ENCODE results near the gene PLEKHH2.

The PLEKHH2 gene

GRCh38 chr2:43803113-43803512 is 166.1 kb downstream of the PLEKHH2 start:
- no peak for DNase-seq
- no peak overlapping the region for H3K27ac ChIP-seq (ENCODE audit: low read length)
- no peaks in the 10 kb centered on the region for H3K36me3 ChIP-seq (ENCODE audit: insufficient read depth, low read length)
- H3K4me1 ChIP-seq (ENCODE audit: insufficient read depth, low read length), result no peaks in the 10 kb centered on the region
- no peak for ATAC-seq (ENCODE audit: insufficient read depth, low read depth)
- no peak overlapping the region for H2AFZ ChIP-seq (ENCODE audit: low read depth, low read length)
- no peak overlapping the region for H3K4me3 ChIP-seq (ENCODE audit: low read depth in 1 of 2, low read length in 2 of 2)
- TF ChIP-seq CTCF (IDR thresholded peaks at IDR 0.05; ENCODE audit: borderline replicate concordance, extremely low read depth, low read length, poor library complexity, severe bottlenecking) (no peak), EZH2 (IDR thresholded peaks at IDR 0.05; ENCODE audit: borderline replicate concordance, low read depth, low read length, severe bottlenecking) (no peak)
- H3K79me2 ChIP-seq (ENCODE audit: insufficient read depth, low read length), result no peaks in the 10 kb centered on the region
- no peaks in the 10 kb centered on the region for H3K27me3 ChIP-seq (ENCODE audit: insufficient read depth, low read length, poor library complexity)
- H3K9me3 ChIP-seq (ENCODE audit: insufficient read depth, low read length, severe bottlenecking), result no peaks in the 10 kb centered on the region
- H3K4me2 ChIP-seq (ENCODE audit: insufficient read depth, low read length), result no peak overlapping the region
- no peak overlapping the region for H3K9ac ChIP-seq (ENCODE audit: low read depth, low read length)
- H4K20me1 ChIP-seq (ENCODE audit: insufficient read depth, low read length), result no peaks in the 10 kb centered on the region

DNA sequence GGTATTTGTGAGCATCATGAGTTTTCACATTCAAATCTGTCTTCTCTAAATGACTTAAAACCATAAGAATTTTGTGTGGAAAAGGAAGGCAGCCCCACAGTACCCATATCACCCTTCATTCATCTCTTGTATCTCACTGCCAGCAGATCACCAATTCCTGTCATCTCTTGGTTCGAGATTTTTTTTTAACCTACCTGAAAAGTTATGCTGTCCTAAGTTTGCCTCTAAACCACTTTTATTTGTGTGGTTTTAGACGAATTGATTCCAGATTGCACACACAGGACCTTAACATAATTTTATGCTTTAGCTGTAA is 169.6 kb downstream of the PLEKHH2 start:
- Histone ChIP-seq H3K4me2 (ENCODE audit: insufficient read depth, low read length) (no peak overlapping the region), H3K27me3 (ENCODE audit: insufficient read depth, low read length, poor library complexity) (no peaks in the 10 kb centered on the region), H4K20me1 (ENCODE audit: insufficient read depth, low read length) (no peaks in the 10 kb centered on the region), H3K36me3 (ENCODE audit: insufficient read depth, low read length) (no peaks in the 10 kb centered on the region), H3K79me2 (ENCODE audit: insufficient read depth, low read length) (no peaks in the 10 kb centered on the region), H3K9me3 (ENCODE audit: insufficient read depth, low read length, severe bottlenecking) (no peaks in the 10 kb centered on the region), H3K27ac (ENCODE audit: low read length) (no peak overlapping the region), H3K4me1 (ENCODE audit: insufficient read depth, low read length) (no peaks in the 10 kb centered on the region), H3K4me3 (ENCODE audit: low read depth in 1 of 2, low read length in 2 of 2) (no peak overlapping the region), H3K9ac (ENCODE audit: low read depth, low read length) (no peak overlapping the region), H2AFZ (ENCODE audit: low read depth, low read length) (no peak overlapping the region)
- no peak for ATAC-seq (ENCODE audit: insufficient read depth, low read depth)
- no peak for DNase-seq
- TF ChIP-seq CTCF (IDR thresholded peaks at IDR 0.05; ENCODE audit: borderline replicate concordance, extremely low read depth, low read length, poor library complexity, severe bottlenecking), result no peak
- no peak for TF ChIP-seq EZH2 (IDR thresholded peaks at IDR 0.05; ENCODE audit: borderline replicate concordance, low read depth, low read length, severe bottlenecking)

DNA sequence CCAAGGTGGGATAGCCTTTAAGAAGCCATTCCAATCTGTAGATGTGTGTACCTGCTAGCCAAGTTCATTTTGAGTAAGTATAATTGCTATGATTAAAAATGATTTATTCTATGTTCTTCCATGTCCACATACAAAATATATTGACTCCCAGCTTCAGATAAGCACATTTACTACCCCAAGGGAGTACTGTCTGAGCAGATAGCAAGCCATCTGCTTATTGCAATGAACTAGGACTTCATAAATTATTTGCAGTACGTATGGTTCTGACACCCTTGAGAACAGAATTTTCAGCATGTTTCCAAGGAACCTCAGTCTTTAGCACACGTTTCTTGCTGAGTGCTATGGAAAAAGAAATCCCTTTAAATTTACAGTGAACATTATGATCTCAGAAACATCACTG is 173.4 kb downstream of the PLEKHH2 start:
- ATAC-seq (ENCODE audit: insufficient read depth, low read depth) (no peak), DNase-seq (no peak)
- Histone ChIP-seq H2AFZ (ENCODE audit: low read depth, low read length) (no peak overlapping the region), H3K27me3 (ENCODE audit: insufficient read depth, low read length, poor library complexity) (no peaks in the 10 kb centered on the region), H3K36me3 (ENCODE audit: insufficient read depth, low read length) (no peaks in the 10 kb centered on the region), H3K4me1 (ENCODE audit: insufficient read depth, low read length) (no peaks in the 10 kb centered on the region), H4K20me1 (ENCODE audit: insufficient read depth, low read length) (no peaks in the 10 kb centered on the region), H3K9me3 (ENCODE audit: insufficient read depth, low read length, severe bottlenecking) (no peaks in the 10 kb centered on the region), H3K4me2 (ENCODE audit: insufficient read depth, low read length) (no peak overlapping the region), H3K79me2 (ENCODE audit: insufficient read depth, low read length) (no peaks in the 10 kb centered on the region), H3K9ac (ENCODE audit: low read depth, low read length) (no peak overlapping the region), H3K4me3 (ENCODE audit: low read depth in 1 of 2, low read length in 2 of 2) (no peak overlapping the region), H3K27ac (ENCODE audit: low read length) (no peak overlapping the region)
- TF ChIP-seq EZH2 (IDR thresholded peaks at IDR 0.05; ENCODE audit: borderline replicate concordance, low read depth, low read length, severe bottlenecking) (no peak), CTCF (IDR thresholded peaks at IDR 0.05; ENCODE audit: borderline replicate concordance, extremely low read depth, low read length, poor library complexity, severe bottlenecking) (no peak)

- H2AFZ ChIP-seq (ENCODE audit: low read depth, low read length), result no peak overlapping the region
- H3K27me3 ChIP-seq (ENCODE audit: insufficient read depth, low read length, poor library complexity), result no peaks in the 10 kb centered on the region
- no peaks in the 10 kb centered on the region for H3K36me3 ChIP-seq (ENCODE audit: insufficient read depth, low read length)
- no peaks in the 10 kb centered on the region for H3K9me3 ChIP-seq (ENCODE audit: insufficient read depth, low read length, severe bottlenecking)
- DNase-seq (no peak), ATAC-seq (ENCODE audit: insufficient read depth, low read depth) (no peak)
- H3K79me2 ChIP-seq (ENCODE audit: insufficient read depth, low read length), result no peaks in the 10 kb centered on the region
- no peaks in the 10 kb centered on the region for H3K4me1 ChIP-seq (ENCODE audit: insufficient read depth, low read length)
- TF ChIP-seq EZH2 (IDR thresholded peaks at IDR 0.05; ENCODE audit: borderline replicate concordance, low read depth, low read length, severe bottlenecking) (no peak), CTCF (IDR thresholded peaks at IDR 0.05; ENCODE audit: borderline replicate concordance, extremely low read depth, low read length, poor library complexity, severe bottlenecking) (no peak)
- H3K27ac ChIP-seq (ENCODE audit: low read length), result no peak overlapping the region
- no peak overlapping the region for H3K9ac ChIP-seq (ENCODE audit: low read depth, low read length)
- no peak overlapping the region for H3K4me3 ChIP-seq (ENCODE audit: low read depth in 1 of 2, low read length in 2 of 2)
- H3K4me2 ChIP-seq (ENCODE audit: insufficient read depth, low read length), result no peak overlapping the region
- H4K20me1 ChIP-seq (ENCODE audit: insufficient read depth, low read length), result no peaks in the 10 kb centered on the region
Observed at GRCh38 chr2:43810888-43811287, 173.8 kb downstream of the PLEKHH2 start.

Measured in DND-41 (cell line).